WERI-Rb-1 (cell line): ENCODE data around the gene FRMD4B.

Source experiments
- DNase-seq: peaks from one replicate; pipeline ENCODE4 v3.0.0-alpha.2; 2020
- H3K27ac ChIP-seq: fragments of 250-450 bp; sonication (Bioruptor Pico); 2 replicates; pipeline ENCODE4 v1.5.1; 2020; ENCODE audit warnings: mild to moderate bottlenecking, moderate library complexity
- H3K27me3 ChIP-seq: fragments of 250-450 bp; sonication (Bioruptor Pico); 2 replicates; pipeline ENCODE4 v1.5.1; 2021; ENCODE audit warnings: mild to moderate bottlenecking, low read depth, moderate library complexity; ENCODE audit not compliant: insufficient read depth, severe bottlenecking
- H3K36me3 ChIP-seq: fragments of 250-450 bp; sonication (Bioruptor Pico); 2 replicates; pipeline ENCODE4 v1.5.1; 2020; ENCODE audit warnings: mild to moderate bottlenecking, moderate library complexity
- H3K4me3 ChIP-seq: 2 replicates; pipeline ENCODE4 v1.5.1; 2011; ENCODE audit warnings: low read depth, mild to moderate bottlenecking, control low read depth, low read length
- H3K9me3 ChIP-seq: fragments of 250-450 bp; sonication (Bioruptor Pico); 2 replicates; pipeline ENCODE4 v1.5.1; 2021; ENCODE audit warnings: mild to moderate bottlenecking, moderate library complexity; ENCODE audit not compliant: severe bottlenecking
- TF ChIP-seq, protein P1 (sequence below): IDR thresholded peaks from 2 replicates; pipeline ENCODE4 v1.5.1; 2011; ENCODE audit warnings: low read depth, mild to moderate bottlenecking, control low read depth, inconsistent platforms, low read length

Gene FRMD4B

GRCh38 chr3:69305011-69305410 lies 80.9 kb downstream of the FRMD4B start:
- TF ChIP-seq, protein P1, sequence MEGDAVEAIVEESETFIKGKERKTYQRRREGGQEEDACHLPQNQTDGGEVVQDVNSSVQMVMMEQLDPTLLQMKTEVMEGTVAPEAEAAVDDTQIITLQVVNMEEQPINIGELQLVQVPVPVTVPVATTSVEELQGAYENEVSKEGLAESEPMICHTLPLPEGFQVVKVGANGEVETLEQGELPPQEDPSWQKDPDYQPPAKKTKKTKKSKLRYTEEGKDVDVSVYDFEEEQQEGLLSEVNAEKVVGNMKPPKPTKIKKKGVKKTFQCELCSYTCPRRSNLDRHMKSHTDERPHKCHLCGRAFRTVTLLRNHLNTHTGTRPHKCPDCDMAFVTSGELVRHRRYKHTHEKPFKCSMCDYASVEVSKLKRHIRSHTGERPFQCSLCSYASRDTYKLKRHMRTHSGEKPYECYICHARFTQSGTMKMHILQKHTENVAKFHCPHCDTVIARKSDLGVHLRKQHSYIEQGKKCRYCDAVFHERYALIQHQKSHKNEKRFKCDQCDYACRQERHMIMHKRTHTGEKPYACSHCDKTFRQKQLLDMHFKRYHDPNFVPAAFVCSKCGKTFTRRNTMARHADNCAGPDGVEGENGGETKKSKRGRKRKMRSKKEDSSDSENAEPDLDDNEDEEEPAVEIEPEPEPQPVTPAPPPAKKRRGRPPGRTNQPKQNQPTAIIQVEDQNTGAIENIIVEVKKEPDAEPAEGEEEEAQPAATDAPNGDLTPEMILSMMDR = no peak
- H3K4me3 ChIP-seq = no peak overlapping the region
- no peaks in the 10 kb centered on the region for H3K27me3 ChIP-seq
- H3K27ac ChIP-seq = no peak overlapping the region
- H3K9me3 ChIP-seq = no peaks in the 10 kb centered on the region
- no peaks in the 10 kb centered on the region for H3K36me3 ChIP-seq
- no peak for DNase-seq

- no peaks in the 10 kb centered on the region for H3K36me3 ChIP-seq
- H3K9me3 ChIP-seq = no peaks in the 10 kb centered on the region
- no peak overlapping the region for H3K4me3 ChIP-seq
- H3K27me3 ChIP-seq = no peaks in the 10 kb centered on the region
- DNase-seq = no peak
- TF ChIP-seq, protein P1 = no peak
- no peak overlapping the region for H3K27ac ChIP-seq
These were observed 81.5 kb downstream of the FRMD4B start for GRCh38 chr3:69304396-69304795.

GRCh38 chr3:69300296-69300695 lies 85.6 kb downstream of the FRMD4B start:
- Histone ChIP-seq H3K36me3 (no peaks in the 10 kb centered on the region), H3K27ac (no peak overlapping the region), H3K4me3 (no peak overlapping the region), H3K9me3 (no peaks in the 10 kb centered on the region), H3K27me3 (no peaks in the 10 kb centered on the region)
- no peak for DNase-seq
- TF ChIP-seq, protein P1 = no peak

DNA sequence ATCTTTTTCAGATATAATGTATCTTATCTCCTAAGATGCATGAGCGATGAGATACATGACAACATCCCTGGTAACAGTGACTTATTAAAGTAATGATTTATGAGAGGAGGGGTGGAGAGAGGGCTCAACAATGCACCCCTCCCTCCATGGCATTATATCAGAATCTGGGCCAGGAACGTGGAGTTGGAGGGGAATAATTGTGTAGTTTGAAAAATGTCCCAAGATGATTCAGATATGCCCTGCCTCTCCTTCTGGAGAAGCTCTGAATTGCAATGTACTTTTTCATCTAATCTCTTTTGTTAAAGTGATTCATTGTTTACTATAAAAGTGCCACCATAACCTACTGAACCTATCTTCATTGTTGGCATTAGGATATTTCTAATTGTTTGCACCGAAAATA lies 86.5 kb downstream of the FRMD4B start:
- Histone ChIP-seq H3K27ac (no peak overlapping the region), H3K27me3 (no peaks in the 10 kb centered on the region), H3K36me3 (no peaks in the 10 kb centered on the region), H3K4me3 (no peak overlapping the region), H3K9me3 (no peaks in the 10 kb centered on the region)
- TF ChIP-seq, protein P1 = no peak
- DNase-seq = no peak

DNA sequence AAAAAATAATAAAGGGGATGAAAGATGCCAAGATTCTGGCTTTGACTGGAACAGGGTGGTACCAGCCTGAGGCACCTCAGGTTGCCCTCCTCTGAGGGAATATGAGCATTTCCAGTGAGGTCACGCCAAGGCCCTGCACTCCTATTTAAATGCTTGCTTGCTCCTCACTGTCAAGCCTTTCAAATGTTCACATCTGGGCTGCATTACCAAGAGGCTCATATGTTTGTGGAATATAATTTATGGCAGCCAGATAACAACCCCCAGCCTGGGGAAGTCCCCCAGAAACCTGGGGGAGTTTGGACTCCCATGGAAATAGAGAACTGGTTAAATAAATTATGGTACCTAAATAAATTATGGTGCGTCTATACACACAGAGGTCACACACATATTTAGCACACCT lies 88.4 kb downstream of the FRMD4B start:
- TF ChIP-seq, protein P1 = no peak
- H3K9me3 ChIP-seq = no peaks in the 10 kb centered on the region
- H3K27me3 ChIP-seq = no peaks in the 10 kb centered on the region
- no peak for DNase-seq
- H3K4me3 ChIP-seq = no peak overlapping the region
- H3K27ac ChIP-seq = no peak overlapping the region
- H3K36me3 ChIP-seq = no peaks in the 10 kb centered on the region

GRCh38 chr3:69296995-69297394 lies 88.9 kb downstream of the FRMD4B start:
- no peaks in the 10 kb centered on the region for H3K36me3 ChIP-seq
- no peaks in the 10 kb centered on the region for H3K9me3 ChIP-seq
- no peaks in the 10 kb centered on the region for H3K27me3 ChIP-seq
- H3K27ac ChIP-seq = no peak overlapping the region
- no peak overlapping the region for H3K4me3 ChIP-seq
- TF ChIP-seq, protein P1 = no peak
- no peak for DNase-seq
